Activated effector memory CD4-positive, alpha-beta T cell treated with anti-CD3 and anti-CD28 coated beads, Interleukin-2, amount 50 U/mL, for 16 hours (primary cell): ENCODE data around the gene ERP29.
"Not testable (repeated sequence)": the region's sequence is repeated elsewhere in the genome, so short reads cannot be mapped to it uniquely, and the experiment has no call there.

Experiments used
- DNase-seq: peaks from one replicate; pipeline ENCODE4 v3.0.0-alpha.2; 2020

Gene ERP29

GRCh38 chr12:112004041-112004440 lies 9.2 kb upstream of the ERP29 start:
- DNase-seq = no peak

GRCh38 chr12:112005419-112006395 lies 7.5 kb upstream of the ERP29 start:
- DNase-seq = no peak

- no peak for DNase-seq
Measured at GRCh38 chr12:112007945-112008344, 5.3 kb upstream of the ERP29 start.

GRCh38 chr12:112008918-112009317 lies 4.3 kb upstream of the ERP29 start:
- DNase-seq = no peak

- DNase-seq = not testable (repeated sequence)
Measured at GRCh38 chr12:112009596-112009995, 3.6 kb upstream of the ERP29 start.

DNA sequence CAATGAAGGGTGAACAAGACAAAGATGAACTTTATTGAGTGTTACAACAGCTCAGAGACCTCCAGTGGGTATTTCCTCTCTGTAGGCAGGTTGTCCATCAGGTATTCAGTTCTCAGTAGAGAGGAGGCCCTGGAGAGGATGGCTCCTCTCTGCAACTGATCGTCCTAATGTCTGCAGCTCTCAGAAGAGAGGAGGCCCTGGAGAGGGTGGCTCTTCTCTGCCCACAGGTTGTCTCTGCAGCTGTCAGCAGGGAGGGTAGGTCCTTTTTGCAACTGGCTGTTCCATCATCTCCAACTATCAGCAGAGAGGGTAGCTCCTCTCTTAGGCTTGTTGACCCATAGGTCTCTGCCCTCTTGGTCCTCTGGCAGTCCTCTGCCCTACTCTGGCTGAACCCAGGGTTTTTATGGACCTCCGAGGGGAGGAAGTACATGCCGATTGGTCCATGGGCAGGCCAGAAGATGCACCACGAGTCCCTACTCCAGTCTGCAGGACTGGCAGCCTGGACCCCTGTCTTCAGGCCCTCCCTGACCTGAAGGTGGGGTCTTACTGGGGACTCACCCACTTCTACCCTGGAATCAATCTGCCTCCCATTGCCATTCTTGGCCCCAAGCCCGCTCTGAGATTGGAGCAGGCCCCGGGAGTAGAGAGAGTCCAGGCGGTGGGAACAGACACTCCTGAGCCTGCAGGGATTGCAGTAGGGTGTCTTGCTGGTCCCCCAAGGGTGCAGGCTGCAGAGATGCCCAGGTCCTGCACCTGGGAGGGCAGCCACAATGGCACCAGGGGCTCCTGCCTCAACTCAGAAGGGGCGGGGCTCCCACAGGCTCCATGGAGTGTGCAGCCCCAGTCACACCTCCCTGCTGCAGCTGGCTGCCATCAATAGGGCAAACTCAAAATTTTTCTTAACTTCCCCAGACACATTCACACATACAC lies 2.5 kb upstream of the ERP29 start:
- no peak for DNase-seq

DNA sequence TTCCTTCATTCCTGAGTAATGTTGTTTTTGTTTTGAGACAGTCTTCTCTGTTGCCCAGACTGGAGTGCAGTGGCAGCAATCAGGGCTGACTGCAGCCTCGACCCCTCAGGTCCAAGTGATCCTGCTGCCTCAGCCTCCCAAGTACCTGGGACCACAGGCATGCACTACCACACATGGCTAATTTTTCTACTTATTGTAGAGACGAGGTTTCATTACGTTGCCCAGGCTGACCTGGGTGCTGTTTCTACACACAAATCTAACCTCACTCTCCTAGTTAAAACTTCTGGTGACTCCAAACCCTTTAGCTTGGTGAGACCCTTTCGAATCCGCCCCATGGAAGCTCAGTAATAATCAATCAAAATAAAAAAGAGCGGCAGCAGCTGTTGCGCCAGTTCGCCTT lies 1.5 kb upstream of the ERP29 start:
- no peak for DNase-seq

GRCh38 chr12:112013601-112014402 lies 576 bp downstream of the ERP29 start:
- peak; percentile 90 for DNase-seq

GRCh38 chr12:112015938-112016337 lies 2.7 kb downstream of the ERP29 start:
- no peak for DNase-seq

- DNase-seq = no peak
Measured at GRCh38 chr12:112017041-112017440, 3.8 kb downstream of the ERP29 start.

GRCh38 chr12:112018571-112019237 lies 5.5 kb downstream of the ERP29 start:
- no peak for DNase-seq

GRCh38 chr12:112020947-112021457 lies 7.8 kb downstream of the ERP29 start:
- DNase-seq = no peak

DNA sequence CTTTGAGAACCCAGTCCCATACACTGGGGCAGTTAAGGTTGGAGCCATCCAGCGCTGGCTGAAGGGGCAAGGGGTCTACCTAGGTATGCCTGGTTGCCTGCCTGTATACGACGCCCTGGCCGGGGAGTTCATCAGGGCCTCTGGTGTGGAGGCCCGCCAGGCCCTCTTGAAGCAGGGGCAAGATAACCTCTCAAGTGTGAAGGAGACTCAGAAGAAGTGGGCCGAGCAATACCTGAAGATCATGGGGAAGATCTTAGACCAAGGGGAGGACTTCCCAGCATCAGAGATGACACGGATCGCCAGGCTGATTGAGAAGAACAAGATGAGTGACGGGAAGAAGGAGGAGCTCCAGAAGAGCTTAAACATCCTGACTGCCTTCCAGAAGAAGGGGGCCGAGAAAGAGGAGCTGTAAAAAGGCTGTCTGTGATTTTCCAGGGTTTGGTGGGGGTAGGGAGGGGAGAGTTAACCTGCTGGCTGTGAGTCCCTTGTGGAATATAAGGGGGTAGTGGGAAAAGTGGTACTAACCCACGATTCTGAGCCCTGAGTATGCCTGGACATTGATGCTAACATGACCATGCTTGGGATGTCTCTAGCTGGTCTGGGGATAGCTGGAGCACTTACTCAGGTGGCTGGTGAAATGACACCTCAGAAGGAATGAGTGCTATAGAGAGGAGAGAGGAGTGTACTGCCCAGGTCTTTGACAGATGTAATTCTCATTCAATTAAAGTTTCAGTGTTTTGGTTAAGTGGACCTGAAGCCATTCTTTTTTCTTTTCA lies 9.2 kb downstream of the ERP29 start:
- no peak for DNase-seq

DNA sequence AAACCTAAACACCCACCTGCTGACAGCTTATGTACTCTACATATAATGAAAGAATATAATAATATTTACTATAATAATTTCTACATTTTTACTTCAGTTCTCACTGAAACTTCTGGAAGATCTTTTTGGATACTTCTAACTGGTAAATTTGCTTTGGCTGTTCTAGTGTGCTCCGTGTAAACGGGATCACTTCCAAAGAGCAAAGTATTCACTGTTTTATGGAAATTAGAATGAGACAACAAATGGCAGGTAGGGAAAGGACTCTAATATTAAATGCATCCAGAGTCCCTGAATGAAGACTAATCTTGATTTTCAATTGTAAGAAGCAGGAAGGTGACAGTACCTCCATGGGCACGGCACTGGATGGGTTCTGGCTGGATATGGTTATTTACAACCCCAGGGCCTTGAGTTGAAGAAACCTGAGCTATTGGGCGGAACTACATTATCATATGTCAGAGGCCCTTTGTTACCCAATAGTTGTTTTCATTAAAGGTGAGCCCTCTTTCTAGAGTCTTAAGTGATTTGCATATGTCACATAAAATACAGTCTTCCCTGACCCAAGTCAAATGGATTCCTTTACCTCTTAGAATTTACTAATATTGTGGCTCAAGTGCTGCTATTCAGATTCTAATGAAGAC lies 10.7 kb downstream of the ERP29 start:
- no peak for DNase-seq

- no peak for DNase-seq
Measured at GRCh38 chr12:112025808-112026375, 12.7 kb downstream of the ERP29 start.

GRCh38 chr12:112029301-112029700 lies 16.1 kb downstream of the ERP29 start:
- no peak for DNase-seq

GRCh38 chr12:112031472-112031871 lies 18.2 kb downstream of the ERP29 start:
- no peak for DNase-seq

DNA sequence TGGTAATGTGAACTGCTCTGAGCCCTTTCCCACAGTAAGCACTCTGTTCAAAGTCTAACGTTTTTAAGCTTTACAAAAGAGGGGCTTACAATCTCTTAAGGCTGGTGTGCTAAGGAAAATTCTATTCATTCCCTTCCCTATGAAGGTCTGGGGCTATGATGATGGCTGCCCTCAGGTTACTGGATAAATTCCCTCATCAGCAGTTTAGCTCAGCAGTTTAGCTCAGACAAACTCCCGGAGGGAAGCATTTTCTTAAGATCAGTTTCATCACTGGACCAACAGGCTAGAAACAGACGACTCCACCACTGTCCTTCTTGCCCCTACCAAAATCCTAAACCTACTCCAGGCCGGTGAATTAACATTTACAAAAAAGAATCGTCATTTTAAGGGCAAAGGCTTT lies 19.1 kb downstream of the ERP29 start:
- no peak for DNase-seq

DNA sequence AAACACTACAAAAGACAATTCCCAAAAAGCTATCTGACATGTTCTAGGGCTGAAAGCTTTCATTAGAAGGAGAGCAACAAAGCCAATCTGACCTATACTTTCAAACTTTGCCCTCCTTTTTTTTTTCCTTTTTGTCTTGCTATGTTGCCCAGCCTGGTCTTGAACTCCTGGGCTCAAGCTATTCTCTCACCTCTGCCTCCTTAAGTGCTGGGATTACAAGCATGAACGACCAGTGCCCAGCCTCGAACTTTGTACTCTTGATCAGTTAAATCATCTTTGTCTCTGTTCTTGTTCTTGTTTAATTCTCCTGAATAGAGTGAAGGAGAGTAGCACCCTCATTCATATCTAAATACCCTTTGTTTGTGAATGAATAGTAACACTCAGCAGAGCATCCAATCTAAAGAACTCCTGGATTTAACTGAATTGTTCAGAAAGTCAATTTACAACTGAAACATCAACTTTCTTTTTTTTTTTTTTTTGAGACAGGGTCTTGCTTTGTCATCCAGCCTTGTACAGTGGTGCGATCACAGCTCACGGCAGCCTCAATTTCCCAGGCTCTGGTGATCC lies 22.1 kb downstream of the ERP29 start:
- no peak for DNase-seq

DNA sequence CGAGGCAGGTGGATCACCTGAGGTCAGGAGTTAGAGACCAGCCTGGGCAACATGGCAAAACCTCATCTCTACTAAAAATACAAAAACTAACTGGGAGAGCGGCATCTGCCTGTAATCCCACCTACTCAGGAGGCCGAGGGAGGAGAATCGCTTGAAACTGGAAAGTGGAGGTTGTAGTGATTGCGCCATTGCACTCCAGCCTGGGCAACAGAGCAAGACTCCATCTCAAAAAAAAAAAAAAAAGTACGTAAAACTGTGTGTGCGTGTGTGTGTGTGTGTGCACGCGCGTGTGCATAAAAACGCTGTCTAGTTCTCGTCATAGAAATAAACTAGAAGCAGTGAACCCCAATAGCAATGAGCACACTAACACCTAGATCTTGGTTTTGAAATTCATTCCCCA lies 23.4 kb downstream of the ERP29 start:
- DNase-seq = not testable (repeated sequence)
